ENCODE results near the gene TBCCD1. TPM values are rescaled to one million over a fixed set of nuclear protein-coding genes. Genes with fewer than 3 reads are reported as not detected.

TBCCD1 gene
- polyA plus RNA-seq, 1 donor from 2014 or later: 13.4 TPM

DNA sequence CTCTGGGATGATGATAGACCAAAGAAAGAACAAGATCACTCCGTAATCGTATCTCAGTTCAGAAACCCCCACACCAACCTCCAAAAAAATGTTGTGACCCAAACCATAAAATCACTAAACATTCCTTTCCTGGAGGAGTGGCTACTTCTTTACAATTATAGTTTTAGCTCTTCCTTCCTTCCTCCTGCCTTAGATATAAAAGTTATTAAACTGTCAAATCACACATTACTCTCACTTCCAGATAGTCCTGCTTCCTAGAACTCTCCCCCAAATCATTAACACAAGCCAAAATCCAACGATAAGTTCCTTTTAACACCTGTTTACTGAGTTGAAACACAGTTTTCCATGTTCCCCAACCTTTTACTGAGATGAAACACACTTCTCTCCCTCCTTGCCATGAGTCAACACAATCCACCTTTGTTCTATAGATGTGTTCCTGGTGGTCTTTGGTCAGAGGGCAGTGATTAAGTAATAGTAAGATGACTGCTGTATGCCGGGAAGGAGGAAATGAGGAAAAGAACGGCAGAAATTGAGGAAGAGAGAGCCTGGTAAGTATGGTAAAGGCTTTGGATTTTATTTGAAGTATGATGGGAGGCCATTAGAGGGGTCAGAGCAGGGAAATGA lies 14.6 kb downstream of the TBCCD1 start:
- Histone ChIP-seq H2AFZ (ENCODE audit: low read depth, low read length) (no peak overlapping the region), H3K9me3 (ENCODE audit: low read length) (no peaks in the 10 kb centered on the region), H3K9me2 (ENCODE audit: insufficient read depth, low read length) (no peaks in the 10 kb centered on the region), H3K79me2 (replicated peaks; ENCODE audit: insufficient read depth, low read length) (no peaks in the 10 kb centered on the region), H3K27me3 (ENCODE audit: insufficient read depth, low read depth, low read length) (no peaks in the 10 kb centered on the region), H4K20me1 (ENCODE audit: insufficient read depth) (no peaks in the 10 kb centered on the region), H3K27ac (ENCODE audit: low read length) (no peak overlapping the region), H3K4me2 (ENCODE audit: low read length) (no peak overlapping the region), H3K36me3 (ENCODE audit: insufficient read depth, low read length) (no peaks in the 10 kb centered on the region), H3K4me3 (ENCODE audit: low read length) (no peak overlapping the region), H3K9ac (ENCODE audit: low read length) (no peak overlapping the region), H3F3A (ENCODE audit: insufficient read depth, low read length, poor library complexity, severe bottlenecking) (no peaks in the 10 kb centered on the region)
- TF ChIP-seq EZH2 (IDR thresholded peaks at IDR 0.05; ENCODE audit: borderline replicate concordance, insufficient read depth, low read length, poor library complexity, severe bottlenecking) (no peak), RAD21 (conservative IDR thresholded peaks at IDR 0.05) (no peak), TAF1 (IDR thresholded peaks at IDR 0.05; ENCODE audit: low read depth) (no peak), EP300 (conservative IDR thresholded peaks at IDR 0.05; ENCODE audit: poor library complexity, severe bottlenecking) (no peak), MXI1 (conservative IDR thresholded peaks at IDR 0.05; ENCODE audit: poor library complexity, severe bottlenecking) (no peak)
- TF ChIP-seq, protein P1, sequence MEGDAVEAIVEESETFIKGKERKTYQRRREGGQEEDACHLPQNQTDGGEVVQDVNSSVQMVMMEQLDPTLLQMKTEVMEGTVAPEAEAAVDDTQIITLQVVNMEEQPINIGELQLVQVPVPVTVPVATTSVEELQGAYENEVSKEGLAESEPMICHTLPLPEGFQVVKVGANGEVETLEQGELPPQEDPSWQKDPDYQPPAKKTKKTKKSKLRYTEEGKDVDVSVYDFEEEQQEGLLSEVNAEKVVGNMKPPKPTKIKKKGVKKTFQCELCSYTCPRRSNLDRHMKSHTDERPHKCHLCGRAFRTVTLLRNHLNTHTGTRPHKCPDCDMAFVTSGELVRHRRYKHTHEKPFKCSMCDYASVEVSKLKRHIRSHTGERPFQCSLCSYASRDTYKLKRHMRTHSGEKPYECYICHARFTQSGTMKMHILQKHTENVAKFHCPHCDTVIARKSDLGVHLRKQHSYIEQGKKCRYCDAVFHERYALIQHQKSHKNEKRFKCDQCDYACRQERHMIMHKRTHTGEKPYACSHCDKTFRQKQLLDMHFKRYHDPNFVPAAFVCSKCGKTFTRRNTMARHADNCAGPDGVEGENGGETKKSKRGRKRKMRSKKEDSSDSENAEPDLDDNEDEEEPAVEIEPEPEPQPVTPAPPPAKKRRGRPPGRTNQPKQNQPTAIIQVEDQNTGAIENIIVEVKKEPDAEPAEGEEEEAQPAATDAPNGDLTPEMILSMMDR (IDR thresholded peaks at IDR 0.05; ENCODE audit: poor library complexity, severe bottlenecking): no peak
- TF ChIP-seq, protein P2, sequence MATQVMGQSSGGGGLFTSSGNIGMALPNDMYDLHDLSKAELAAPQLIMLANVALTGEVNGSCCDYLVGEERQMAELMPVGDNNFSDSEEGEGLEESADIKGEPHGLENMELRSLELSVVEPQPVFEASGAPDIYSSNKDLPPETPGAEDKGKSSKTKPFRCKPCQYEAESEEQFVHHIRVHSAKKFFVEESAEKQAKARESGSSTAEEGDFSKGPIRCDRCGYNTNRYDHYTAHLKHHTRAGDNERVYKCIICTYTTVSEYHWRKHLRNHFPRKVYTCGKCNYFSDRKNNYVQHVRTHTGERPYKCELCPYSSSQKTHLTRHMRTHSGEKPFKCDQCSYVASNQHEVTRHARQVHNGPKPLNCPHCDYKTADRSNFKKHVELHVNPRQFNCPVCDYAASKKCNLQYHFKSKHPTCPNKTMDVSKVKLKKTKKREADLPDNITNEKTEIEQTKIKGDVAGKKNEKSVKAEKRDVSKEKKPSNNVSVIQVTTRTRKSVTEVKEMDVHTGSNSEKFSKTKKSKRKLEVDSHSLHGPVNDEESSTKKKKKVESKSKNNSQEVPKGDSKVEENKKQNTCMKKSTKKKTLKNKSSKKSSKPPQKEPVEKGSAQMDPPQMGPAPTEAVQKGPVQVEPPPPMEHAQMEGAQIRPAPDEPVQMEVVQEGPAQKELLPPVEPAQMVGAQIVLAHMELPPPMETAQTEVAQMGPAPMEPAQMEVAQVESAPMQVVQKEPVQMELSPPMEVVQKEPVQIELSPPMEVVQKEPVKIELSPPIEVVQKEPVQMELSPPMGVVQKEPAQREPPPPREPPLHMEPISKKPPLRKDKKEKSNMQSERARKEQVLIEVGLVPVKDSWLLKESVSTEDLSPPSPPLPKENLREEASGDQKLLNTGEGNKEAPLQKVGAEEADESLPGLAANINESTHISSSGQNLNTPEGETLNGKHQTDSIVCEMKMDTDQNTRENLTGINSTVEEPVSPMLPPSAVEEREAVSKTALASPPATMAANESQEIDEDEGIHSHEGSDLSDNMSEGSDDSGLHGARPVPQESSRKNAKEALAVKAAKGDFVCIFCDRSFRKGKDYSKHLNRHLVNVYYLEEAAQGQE (IDR thresholded peaks at IDR 0.05; ENCODE audit: borderline replicate concordance): no peak

DNA sequence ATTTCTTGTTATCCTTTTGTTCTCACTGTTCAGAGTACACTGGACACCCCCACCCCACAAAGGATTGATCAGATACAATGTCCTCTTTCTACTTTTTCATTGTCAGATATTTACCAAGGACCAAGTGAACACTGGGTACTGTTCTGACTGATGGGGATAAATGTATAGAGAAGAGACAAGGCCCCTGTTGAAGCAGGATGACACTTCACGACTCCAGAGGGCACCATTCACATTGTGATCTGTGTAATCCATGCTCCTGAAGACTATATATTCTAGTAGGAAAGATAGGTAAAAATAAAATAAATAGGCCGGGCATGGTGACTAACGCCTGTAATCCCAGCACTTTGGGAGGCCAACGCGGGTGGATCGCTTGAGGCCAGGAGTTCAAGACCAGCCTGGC lies 15.8 kb downstream of the TBCCD1 start:
- Histone ChIP-seq H3K9me2 (ENCODE audit: insufficient read depth, low read length) (no peaks in the 10 kb centered on the region), H3K4me3 (ENCODE audit: low read length) (no peak overlapping the region), H3K36me3 (ENCODE audit: insufficient read depth, low read length) (no peaks in the 10 kb centered on the region), H3K79me2 (replicated peaks; ENCODE audit: insufficient read depth, low read length) (no peaks in the 10 kb centered on the region), H3K27me3 (ENCODE audit: insufficient read depth, low read depth, low read length) (no peaks in the 10 kb centered on the region), H4K20me1 (ENCODE audit: insufficient read depth) (no peaks in the 10 kb centered on the region), H2AFZ (ENCODE audit: low read depth, low read length) (no peak overlapping the region), H3K9ac (ENCODE audit: low read length) (no peak overlapping the region), H3F3A (ENCODE audit: insufficient read depth, low read length, poor library complexity, severe bottlenecking) (no peaks in the 10 kb centered on the region), H3K4me2 (ENCODE audit: low read length) (no peak overlapping the region), H3K27ac (ENCODE audit: low read length) (no peak overlapping the region), H3K9me3 (ENCODE audit: low read length) (no peaks in the 10 kb centered on the region)
- TF ChIP-seq MXI1 (conservative IDR thresholded peaks at IDR 0.05; ENCODE audit: poor library complexity, severe bottlenecking) (no peak), EP300 (conservative IDR thresholded peaks at IDR 0.05; ENCODE audit: poor library complexity, severe bottlenecking) (no peak), TAF1 (IDR thresholded peaks at IDR 0.05; ENCODE audit: low read depth) (no peak), RAD21 (conservative IDR thresholded peaks at IDR 0.05) (peak; percentile 24), EZH2 (IDR thresholded peaks at IDR 0.05; ENCODE audit: borderline replicate concordance, insufficient read depth, low read length, poor library complexity, severe bottlenecking) (no peak), POLR2AphosphoS5 (IDR thresholded peaks at IDR 0.05) (no peak), SMC3 (conservative IDR thresholded peaks at IDR 0.05; ENCODE audit: poor library complexity) (peak; percentile 48)
- TF ChIP-seq, protein P1 (IDR thresholded peaks at IDR 0.05; ENCODE audit: poor library complexity, severe bottlenecking): peak; percentile 30
- TF ChIP-seq, protein P2 (IDR thresholded peaks at IDR 0.05; ENCODE audit: borderline replicate concordance): no peak

Measured in neural cell (in vitro differentiated cells).